Smooth muscle cell (in vitro differentiated cells): ENCODE measurements around the gene TOP2A. TPM values are rescaled to one million over a fixed set of nuclear protein-coding genes. Genes with fewer than 3 reads are reported as not detected.

Experiments
- DNase-seq: peaks from one replicate; lab custom pipeline; 2025; ENCODE audit not compliant: unreplicated experiment; lab: John Stamatoyannopoulos, UW
- H2AFZ ChIP-seq: fragments of 200-600 bp; sonication (generic); 2 replicates; pipeline ENCODE4 v1.6.0; 2016; ENCODE audit warnings: antibody characterized with exemption, low read depth, mild to moderate bottlenecking
- H3F3A ChIP-seq: fragments of 200-600 bp; sonication (generic); 2 replicates; pipeline ENCODE4 v1.6.0; 2017; ENCODE audit warnings: antibody characterized with exemption, low read depth
- H3K27ac ChIP-seq: fragments of 200-600 bp; sonication (generic); 2 replicates; pipeline ENCODE4 v1.5.1; 2016; ENCODE audit warnings: low read depth, mild to moderate bottlenecking
- H3K27me3 ChIP-seq: fragments of 200-600 bp; sonication (generic); 2 replicates; pipeline ENCODE4 v1.6.1; 2016; ENCODE audit warnings: low read depth, mild to moderate bottlenecking
- H3K36me3 ChIP-seq: fragments of 200-600 bp; sonication (generic); 2 replicates; pipeline ENCODE4 v1.5.1; 2016; ENCODE audit warnings: low read depth
- H3K4me1 ChIP-seq: fragments of 200-600 bp; sonication (generic); 2 replicates; pipeline ENCODE4 v1.5.1; 2016; ENCODE audit warnings: low read depth
- H3K4me2 ChIP-seq: fragments of 200-600 bp; sonication (generic); 2 replicates; pipeline ENCODE4 v1.6.0; 2016; ENCODE audit warnings: mild to moderate bottlenecking
- H3K4me3 ChIP-seq: fragments of 200-600 bp; sonication (generic); 2 replicates; pipeline ENCODE4 v1.5.1; 2016; ENCODE audit warnings: mild to moderate bottlenecking
- H3K79me2 ChIP-seq: fragments of 200-600 bp; sonication (generic); 2 replicates; pipeline ENCODE4 v1.6.0; 2016; ENCODE audit warnings: low read depth, mild to moderate bottlenecking
- H3K9ac ChIP-seq: fragments of 200-600 bp; sonication (generic); 2 replicates; pipeline ENCODE4 v1.6.0; 2016; ENCODE audit warnings: low read depth
- H3K9me3 ChIP-seq: fragments of 200-600 bp; sonication (generic); replicated peaks from 2 replicates; pipeline ENCODE4 v1.5.1; 2016; ENCODE audit warnings: low read depth
- H4K20me1 ChIP-seq: fragments of 200-600 bp; sonication (generic); 2 replicates; pipeline ENCODE4 v1.6.0; 2016; ENCODE audit warnings: low read depth
- WGBS: methylation state at CpG from one replicate; pipeline ENCODE4 v1.1.7; 2016; ENCODE audit warnings: low lambda C conversion rate; 5-methylcytosine and 5-hydroxymethylcytosine counted together
- polyA plus RNA-seq: library from polyadenylated mRNA; unstranded; fragments of >200 nt; fragmentation: Nextera tagmentation; extraction: Ambion mirVana; gene quantifications from 2 replicates; pipeline ENCODE4 v1.2.1, GENCODE V29; 2016
- total RNA-seq: library from RNA; depleted of rRNA; stranded (reverse); fragments of >200 nt; gene quantifications from 2 replicates; pipeline ENCODE4 v1.2.3, GENCODE V29; 2014
- TF ChIP-seq, protein P1 (sequence below): fragments of 200-600 bp; sonication (generic); IDR thresholded peaks from 2 replicates; pipeline ENCODE4 v1.5.1; 2017; ENCODE audit warnings: borderline replicate concordance, mild to moderate bottlenecking, antibody characterized with exemption; ENCODE audit not compliant: insufficient read depth, poor library complexity, severe bottlenecking

TOP2A gene
- total and polyA plus RNA-seq, 2 experiments from 2014 or later, result 26.2 to 45.5 TPM

DNA sequence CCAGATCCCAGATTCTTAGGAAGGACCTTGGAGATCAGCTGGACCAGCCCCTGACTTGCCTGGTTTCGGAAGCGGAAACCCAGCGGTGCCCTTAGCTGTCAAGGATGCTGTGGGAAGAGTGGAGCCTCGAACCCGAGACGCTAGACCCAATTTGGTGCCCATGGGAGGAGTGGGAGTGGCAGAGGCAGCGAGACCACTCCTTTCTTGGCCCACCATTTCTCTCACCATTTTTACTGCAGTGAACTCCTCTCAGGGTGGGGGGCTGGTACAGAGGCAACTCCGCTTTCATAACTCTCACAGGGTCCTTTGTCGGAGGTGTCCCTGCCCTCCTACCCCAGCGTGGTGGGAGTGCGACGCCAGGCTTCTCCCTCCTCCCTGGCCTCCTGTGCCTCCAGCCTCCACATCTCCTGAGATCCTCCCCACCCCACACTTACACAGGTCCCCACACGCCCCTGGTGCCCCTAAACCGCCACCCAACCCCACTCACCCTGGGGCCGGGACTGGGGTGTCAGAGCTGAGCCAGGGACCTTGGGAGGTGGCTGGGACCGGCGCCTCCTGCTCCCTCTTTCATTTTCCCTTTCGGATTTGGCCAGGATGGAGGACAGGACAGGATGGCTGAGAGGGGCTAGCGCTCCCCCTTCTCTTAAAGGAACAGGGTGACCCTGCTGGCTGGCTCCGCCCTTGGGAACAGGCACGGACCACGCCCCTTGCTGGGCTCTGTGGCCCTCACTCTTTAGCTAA lies 53.4 kb downstream of the TOP2A start, which contains the start of gene GJD3:
Gene GJD3, minus strand, starts transcription at position 617 of the 741 bp plus-strand sequence. CDS start 922 bp downstream, outside the sequence.
- Histone ChIP-seq H3K79me2 (no peaks in the 10 kb centered on the region), H2AFZ (peak within 1 kb of the TSS; percentile 50), H4K20me1 (no peaks in the 10 kb centered on the region), H3K4me1 (peaks cover 4% of the 10 kb centered on the region), H3K36me3 (no peaks in the 10 kb centered on the region), H3K27me3 (peaks cover 15% of the 10 kb centered on the region), H3K4me3 (peak within 1 kb of the TSS; percentile 56), H3K9me3 (no peaks in the 10 kb centered on the region), H3K4me2 (peak within 1 kb of the TSS; percentile 94), H3K9ac (no peak within 1 kb of the TSS), H3K27ac (no peak within 1 kb of the TSS), H3F3A (no peaks in the 10 kb centered on the region)
- TF ChIP-seq, protein P1, sequence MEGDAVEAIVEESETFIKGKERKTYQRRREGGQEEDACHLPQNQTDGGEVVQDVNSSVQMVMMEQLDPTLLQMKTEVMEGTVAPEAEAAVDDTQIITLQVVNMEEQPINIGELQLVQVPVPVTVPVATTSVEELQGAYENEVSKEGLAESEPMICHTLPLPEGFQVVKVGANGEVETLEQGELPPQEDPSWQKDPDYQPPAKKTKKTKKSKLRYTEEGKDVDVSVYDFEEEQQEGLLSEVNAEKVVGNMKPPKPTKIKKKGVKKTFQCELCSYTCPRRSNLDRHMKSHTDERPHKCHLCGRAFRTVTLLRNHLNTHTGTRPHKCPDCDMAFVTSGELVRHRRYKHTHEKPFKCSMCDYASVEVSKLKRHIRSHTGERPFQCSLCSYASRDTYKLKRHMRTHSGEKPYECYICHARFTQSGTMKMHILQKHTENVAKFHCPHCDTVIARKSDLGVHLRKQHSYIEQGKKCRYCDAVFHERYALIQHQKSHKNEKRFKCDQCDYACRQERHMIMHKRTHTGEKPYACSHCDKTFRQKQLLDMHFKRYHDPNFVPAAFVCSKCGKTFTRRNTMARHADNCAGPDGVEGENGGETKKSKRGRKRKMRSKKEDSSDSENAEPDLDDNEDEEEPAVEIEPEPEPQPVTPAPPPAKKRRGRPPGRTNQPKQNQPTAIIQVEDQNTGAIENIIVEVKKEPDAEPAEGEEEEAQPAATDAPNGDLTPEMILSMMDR, result no peak
- no peak for DNase-seq
- WGBS, result 53% methylated on average over 22 of the region's 22 CpGs

DNA sequence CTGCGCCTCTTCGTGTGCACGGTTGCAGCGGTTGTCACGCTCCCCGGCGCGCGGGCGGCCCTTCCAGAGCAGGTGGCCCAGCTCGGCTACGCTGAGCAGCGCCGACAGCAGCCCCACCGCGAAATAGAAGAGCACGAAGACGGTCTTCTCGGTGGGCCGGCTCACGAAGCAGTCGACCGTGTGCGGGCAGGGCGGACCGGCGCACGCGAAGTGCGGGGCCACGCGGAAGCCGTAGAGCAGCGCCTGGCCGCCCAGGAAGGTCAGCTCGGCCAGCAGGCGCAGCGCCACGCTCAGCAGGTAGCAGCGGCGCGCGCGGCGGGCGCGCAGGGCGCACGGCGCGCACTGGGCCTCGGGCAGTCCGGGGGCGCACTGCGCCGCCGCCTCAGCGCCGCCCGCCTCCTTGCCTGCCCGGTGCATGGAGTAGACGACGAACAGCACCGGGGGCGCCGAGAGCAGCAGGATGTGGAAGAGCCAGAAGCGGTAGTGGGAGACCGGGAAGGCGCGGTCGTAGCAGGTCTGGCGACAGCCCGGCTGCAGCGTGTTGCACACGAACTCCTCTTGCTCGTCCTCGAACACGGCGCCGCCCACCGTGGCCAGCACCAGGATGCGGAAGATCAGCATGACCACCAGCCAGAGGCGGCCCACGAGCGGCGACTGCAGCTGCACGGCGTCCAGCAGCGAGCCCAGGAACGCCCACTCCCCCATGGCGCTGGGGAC lies 54.4 kb downstream of the TOP2A start:
- Histone ChIP-seq H3K4me2 (peak overlapping the region; percentile 94), H3K27ac (no peak overlapping the region), H3K9me3 (no peaks in the 10 kb centered on the region), H3K36me3 (no peaks in the 10 kb centered on the region), H3F3A (no peaks in the 10 kb centered on the region), H3K9ac (no peak overlapping the region), H3K4me3 (peak overlapping the region; percentile 56), H4K20me1 (no peaks in the 10 kb centered on the region), H3K4me1 (peaks cover 4% of the 10 kb centered on the region), H2AFZ (peak overlapping the region; percentile 87), H3K79me2 (no peaks in the 10 kb centered on the region), H3K27me3 (peaks cover 15% of the 10 kb centered on the region)
- WGBS, result 1% methylated on average over 61 of the region's 91 CpGs
- DNase-seq, result no peak
- TF ChIP-seq, protein P1, result no peak

DNA sequence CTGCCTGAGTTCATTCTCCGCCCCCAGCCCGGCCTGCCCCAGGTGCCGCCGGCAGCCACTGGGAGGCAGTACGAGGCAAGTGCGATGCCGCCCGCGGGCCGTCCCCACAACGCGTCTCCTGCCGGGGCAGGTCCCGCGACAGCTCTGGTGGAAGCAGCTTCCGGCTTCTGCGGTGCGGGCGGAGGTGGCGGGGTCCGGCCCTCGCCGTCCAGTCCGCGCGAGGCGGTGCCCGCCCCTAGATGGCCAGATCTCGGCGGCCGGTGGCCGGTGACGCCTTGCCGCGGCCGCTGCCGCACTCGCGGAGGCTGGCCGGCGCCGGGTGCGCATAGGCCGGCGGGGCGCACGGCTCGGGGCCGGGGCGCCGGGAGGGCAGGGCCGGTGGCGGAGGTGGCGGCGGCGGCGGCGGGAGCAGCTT lies 55.0 kb downstream of the TOP2A start:
- Histone ChIP-seq H3K27ac (no peak overlapping the region), H3K36me3 (no peaks in the 10 kb centered on the region), H3K4me3 (peak overlapping the region; percentile 56), H2AFZ (peak overlapping the region; percentile 87), H3K4me2 (peak overlapping the region; percentile 94), H3K9ac (no peak overlapping the region), H3K9me3 (no peaks in the 10 kb centered on the region), H3K79me2 (no peaks in the 10 kb centered on the region), H3K4me1 (peaks cover 4% of the 10 kb centered on the region), H3F3A (no peaks in the 10 kb centered on the region), H3K27me3 (peaks cover 15% of the 10 kb centered on the region), H4K20me1 (no peaks in the 10 kb centered on the region)
- TF ChIP-seq, protein P1, result peak; percentile 47
- DNase-seq, result no peak
- under 1% methylated on average over 54 of the region's 58 CpGs for WGBS
